Suprapubic skin (tissue), 4 donors: ENCODE data around the gene COL8A2.
A peak's percentile ranks its signal among the peaks of the same experiment; 100 is the strongest.

Source experiments
- CTCF ChIP-seq, 2 donors: fragments of 200-600 bp in 1 of 2; fragments of 450-650 bp in 1 of 2; sonication (generic) in 1 of 2; IDR thresholded peaks; one replicate each; pipeline ENCODE4 v1.5.1; 2016 to 2019; ENCODE audit warnings: antibody characterized with exemption in 2 of 2, mild to moderate bottlenecking in 1 of 2, moderate library complexity in 1 of 2
- EP300 ChIP-seq: sonication (generic); formaldehyde crosslinking; IDR thresholded peaks from one replicate; pipeline ENCODE4 v1.6.1; 2017; ENCODE audit warnings: antibody characterized with exemption
- POLR2A ChIP-seq, 2 donors: fragments of 450-650 bp; IDR thresholded peaks; one replicate each; pipeline ENCODE4 v1.6.1; 2017; ENCODE audit warnings: antibody characterized with exemption in 2 of 2, mild to moderate bottlenecking in 2 of 2, moderate library complexity in 2 of 2
- POLR2AphosphoS5 ChIP-seq, 3 donors: sonication (generic); formaldehyde crosslinking; IDR thresholded peaks; one replicate each; pipeline ENCODE4 v1.6.1; 2017; ENCODE audit warnings: antibody characterized with exemption in 3 of 3

GRCh38 chr1:36149973-36150295 lies 24.9 kb upstream of the COL8A2 start:
- TF ChIP-seq CTCF (IDR thresholded peaks at IDR 0.05) (no peak), EP300 (no peak), POLR2AphosphoS5 (IDR thresholded peaks at IDR 0.05) (peak in 1 of 3 donors; percentile 44), POLR2A (IDR thresholded peaks at IDR 0.05) (no peak)
